Fibroblast of the aortic adventitia (primary cell): ENCODE data around the gene CDK1. TPM values are rescaled to one million over a fixed set of nuclear protein-coding genes. Genes with fewer than 3 reads are reported as not detected.

Experiments used
- DNase-seq: peaks from one replicate; pipeline ENCODE4 v3.0.0-alpha.2; 2010; ENCODE audit warnings: low read depth
- H3K4me3 ChIP-seq: 2 replicates; pipeline ENCODE4 v1.5.1; 2011; ENCODE audit warnings: low read depth, mild to moderate bottlenecking, control low read depth, low read length, moderate library complexity
- CTCF ChIP-seq: IDR thresholded peaks from 2 replicates; pipeline ENCODE4 v1.5.1; 2011; ENCODE audit warnings: mild to moderate bottlenecking, low read length, control low read depth, inconsistent platforms; ENCODE audit not compliant: insufficient read depth
- total RNA-seq: library from RNA; depleted of rRNA; stranded (reverse); fragments of >200 nt; gene quantifications from 2 replicates; pipeline ENCODE4 v1.2.3, GENCODE V29; 2012; ENCODE audit warnings: low replicate concordance

Gene CDK1
- total RNA-seq, 1 donor: 82.9 TPM

DNA sequence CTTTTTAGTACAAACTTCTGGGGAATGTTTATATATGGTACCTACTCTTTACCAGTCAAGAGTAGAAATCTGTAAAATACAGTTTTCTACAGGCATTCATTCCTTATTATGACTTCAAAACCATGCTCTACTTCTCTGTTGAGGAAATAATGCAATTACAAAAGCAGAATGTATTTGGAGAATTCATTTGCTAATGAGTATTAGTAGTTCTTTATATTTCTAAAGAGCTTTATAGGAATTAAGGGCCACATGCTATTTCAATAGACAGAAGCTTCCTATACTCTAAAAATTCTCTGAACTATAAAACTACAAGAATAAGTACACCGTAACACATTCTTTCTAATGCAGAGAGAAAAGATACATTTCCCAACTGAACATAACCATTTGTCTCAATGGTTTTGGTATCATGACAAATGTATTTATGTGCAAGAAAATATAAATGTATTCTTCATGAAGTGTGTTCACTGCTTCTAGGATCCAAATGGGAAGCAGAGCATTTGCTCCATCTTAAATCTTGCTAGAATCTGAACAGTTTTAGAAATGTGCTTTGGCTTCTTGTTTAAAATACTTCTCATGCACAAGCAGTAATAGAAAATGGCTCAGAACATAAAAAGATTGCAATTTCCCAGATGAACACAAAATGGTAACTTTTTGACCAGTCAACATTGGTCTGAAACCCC is 21.8 kb downstream of the CDK1 start:
- TF ChIP-seq CTCF: no peak
- DNase-seq: no peak
- no peak overlapping the region for H3K4me3 ChIP-seq

DNA sequence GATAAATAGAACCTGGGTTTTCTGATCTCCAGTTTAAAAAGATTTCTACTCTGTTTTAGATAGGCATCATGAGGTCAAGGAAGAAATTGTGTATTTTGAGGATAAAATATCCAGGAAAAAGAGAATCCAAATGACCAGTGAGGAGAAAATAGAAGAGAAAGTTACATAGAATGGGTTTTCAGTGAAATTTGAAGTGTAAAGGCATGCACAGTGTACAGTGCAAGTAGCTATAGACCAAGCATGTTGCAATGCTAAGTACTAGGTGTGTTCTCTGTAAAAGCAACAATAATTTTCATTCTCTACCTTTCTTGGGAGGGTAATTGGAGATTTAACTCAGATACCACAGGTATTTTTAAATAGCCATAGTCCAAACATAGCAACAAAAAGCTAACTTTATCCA is 22.6 kb downstream of the CDK1 start:
- no peak for DNase-seq
- no peak for TF ChIP-seq CTCF
- no peak overlapping the region for H3K4me3 ChIP-seq

- no peak for DNase-seq
- no peak overlapping the region for H3K4me3 ChIP-seq
- TF ChIP-seq CTCF: no peak
Measured at GRCh38 chr10:60801522-60801921, 23.2 kb downstream of the CDK1 start.

DNA sequence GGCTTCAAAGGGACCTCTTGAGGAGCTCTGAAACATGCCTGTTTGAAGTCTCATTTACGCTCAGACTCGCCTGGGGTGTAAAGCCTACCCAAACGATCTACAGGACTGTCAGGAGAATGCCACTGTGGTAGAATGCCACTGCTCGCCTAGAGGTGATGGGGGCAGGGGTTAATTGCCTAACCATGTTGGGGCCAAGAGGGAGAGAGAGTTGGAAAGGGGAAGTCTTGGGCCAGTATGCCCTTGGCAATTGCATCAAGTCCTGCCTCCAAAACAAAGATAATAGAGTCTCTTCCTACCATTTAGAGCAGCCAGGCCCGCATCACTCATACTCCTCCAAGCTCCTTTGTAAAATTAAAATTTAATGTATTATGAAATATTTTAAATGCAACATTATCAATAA is 25.2 kb downstream of the CDK1 start:
- DNase-seq: no peak
- TF ChIP-seq CTCF: no peak
- H3K4me3 ChIP-seq: no peak overlapping the region

GRCh38 chr10:60803865-60804264 is 25.6 kb downstream of the CDK1 start:
- no peak for TF ChIP-seq CTCF
- no peak for DNase-seq
- H3K4me3 ChIP-seq: no peak overlapping the region

- no peak for TF ChIP-seq CTCF
Measured at GRCh38 chr10:60806921-60807320, 28.6 kb downstream of the CDK1 start.

DNA sequence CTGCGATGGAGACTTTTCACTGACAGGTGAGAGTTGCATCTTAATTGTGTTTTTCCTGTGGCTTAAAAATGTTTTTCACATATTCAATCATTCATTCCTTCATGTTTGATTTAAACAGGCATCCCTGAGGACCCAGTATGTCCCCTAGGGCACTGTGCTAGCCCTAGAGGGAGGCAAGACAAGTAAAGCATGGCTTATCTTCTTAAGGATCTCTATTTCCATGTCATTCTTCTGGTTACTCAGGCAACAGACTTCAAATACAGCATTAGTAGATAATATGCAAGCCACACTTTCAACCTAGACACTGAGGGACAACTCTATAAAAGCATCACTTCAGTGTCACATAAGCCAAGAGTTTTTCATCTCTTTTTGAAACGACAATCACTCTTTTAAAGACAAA is 29.2 kb downstream of the CDK1 start:
- H3K4me3 ChIP-seq: no peak overlapping the region
- no peak for DNase-seq
- TF ChIP-seq CTCF: no peak

More at GRCh38 chr10:60806921-60807320, 28.6 kb downstream of the CDK1 start:
- no peak for DNase-seq
- H3K4me3 ChIP-seq: no peak overlapping the region
